Measurements from ENCODE around the gene CTNNAL1.
"Not testable (repeated sequence)": the region's sequence is repeated elsewhere in the genome, so short reads cannot be mapped to it uniquely, and the experiment has no call there.

The CTNNAL1 gene, protein sequence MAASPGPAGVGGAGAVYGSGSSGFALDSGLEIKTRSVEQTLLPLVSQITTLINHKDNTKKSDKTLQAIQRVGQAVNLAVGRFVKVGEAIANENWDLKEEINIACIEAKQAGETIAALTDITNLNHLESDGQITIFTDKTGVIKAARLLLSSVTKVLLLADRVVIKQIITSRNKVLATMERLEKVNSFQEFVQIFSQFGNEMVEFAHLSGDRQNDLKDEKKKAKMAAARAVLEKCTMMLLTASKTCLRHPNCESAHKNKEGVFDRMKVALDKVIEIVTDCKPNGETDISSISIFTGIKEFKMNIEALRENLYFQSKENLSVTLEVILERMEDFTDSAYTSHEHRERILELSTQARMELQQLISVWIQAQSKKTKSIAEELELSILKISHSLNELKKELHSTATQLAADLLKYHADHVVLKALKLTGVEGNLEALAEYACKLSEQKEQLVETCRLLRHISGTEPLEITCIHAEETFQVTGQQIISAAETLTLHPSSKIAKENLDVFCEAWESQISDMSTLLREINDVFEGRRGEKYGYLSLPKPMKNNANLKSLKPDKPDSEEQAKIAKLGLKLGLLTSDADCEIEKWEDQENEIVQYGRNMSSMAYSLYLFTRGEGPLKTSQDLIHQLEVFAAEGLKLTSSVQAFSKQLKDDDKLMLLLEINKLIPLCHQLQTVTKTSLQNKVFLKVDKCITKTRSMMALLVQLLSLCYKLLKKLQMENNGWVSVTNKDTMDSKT

DNA sequence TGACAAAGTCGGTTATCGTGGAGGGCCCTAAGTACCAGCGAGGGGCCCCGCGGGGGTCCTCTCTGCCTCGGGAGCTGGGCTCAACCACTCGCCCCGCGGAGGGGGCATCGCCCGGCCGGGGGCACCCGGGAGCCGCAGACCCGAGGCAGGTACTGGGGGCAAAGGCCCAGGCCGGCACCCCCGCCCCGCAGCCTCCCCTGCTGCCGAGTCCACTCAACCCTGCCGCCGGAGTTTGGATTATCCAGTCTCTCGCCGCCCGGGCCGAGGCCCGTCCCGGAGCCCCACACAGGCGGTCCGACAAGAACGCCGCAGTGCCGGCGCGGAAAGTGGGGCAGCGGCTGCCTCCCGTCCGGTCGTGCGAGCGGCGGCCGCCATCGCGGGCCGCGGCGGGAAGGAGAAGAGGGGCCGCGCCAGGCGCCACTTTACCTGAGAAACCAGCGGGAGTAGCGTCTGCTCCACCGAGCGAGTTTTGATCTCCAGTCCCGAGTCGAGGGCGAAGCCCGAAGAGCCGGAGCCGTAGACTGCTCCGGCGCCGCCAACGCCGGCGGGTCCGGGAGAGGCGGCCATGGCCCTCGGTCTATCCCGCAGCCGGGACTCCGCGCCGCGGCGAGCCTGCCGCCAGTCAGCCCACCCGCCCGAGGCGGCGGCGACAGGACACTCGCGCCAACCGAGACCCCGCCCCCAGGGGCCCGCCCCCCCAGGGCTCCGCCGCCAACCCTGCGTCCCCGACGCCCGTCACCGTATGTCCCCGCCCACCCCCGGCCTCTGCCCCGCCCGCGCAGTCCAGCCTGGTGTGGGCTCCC is at the start of gene CTNNAL1:
CTNNAL1 (minus strand) TSS at position 624 of the 803 bp plus-strand sequence; CDS start at position 567, 57 bp downstream.
- Histone ChIP-seq H3K4me3 (peak within 1 kb of the TSS; percentile 80 to 95 (median 90)), H3K27ac (peak within 1 kb of the TSS; percentile 6 to 89 (median 85); a peak in 21 of 22 replicates), H4K20me1 (peaks cover 0 to 25% (median 3%) of the 10 kb centered on the region in 11 experiments; a peak in 5 of 22 replicates), H3K27me3 (0 out of 22 replicates have a peak, but pooled peaks cover 0 to 8% (median 0%) of the 10 kb centered on the region in 11 experiments), H3K4me2 (peak within 1 kb of the TSS; percentile 86 to 100 (median 97)), H3K9ac (peak within 1 kb of the TSS; percentile 82 to 96 (median 91)), H3K36me3 (peaks cover 0 to 15% (median 0%) of the 10 kb centered on the region in 11 experiments; a peak in 3 of 22 replicates), H3K4me1 (peaks cover 52 to 70% (median 67%) of the 10 kb centered on the region in 10 experiments), H3K9me3 (replicated peaks in 1 of 11) (no peaks in the 10 kb centered on the region)
- no peak for TF ChIP-seq Cebpa-rat (IDR thresholded peaks at IDR 0.05)

DNA sequence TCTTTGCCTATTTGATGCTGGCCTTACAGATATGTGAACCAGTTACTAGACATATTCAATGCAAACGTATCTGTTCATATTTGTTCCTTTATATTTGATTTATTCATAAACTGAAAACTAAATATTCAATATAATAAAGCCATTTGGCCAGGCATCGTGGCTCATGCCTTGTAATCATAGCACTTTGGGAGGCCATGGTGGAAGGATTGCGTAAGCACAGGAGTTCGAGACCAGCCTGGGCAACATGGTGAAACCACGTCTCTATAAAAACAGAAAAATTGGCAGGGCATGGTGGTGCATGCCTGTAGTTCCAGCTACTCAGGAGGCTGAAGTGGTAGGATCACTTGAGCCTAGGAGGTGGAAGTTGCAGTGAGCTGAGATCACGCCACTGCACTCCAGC is 49.2 kb upstream of the CTNNAL1 start:
- Histone ChIP-seq H3K4me2 (no peak overlapping the region), H4K20me1 (peaks cover 0 to 7% (median 0%) of the 10 kb centered on the region in 11 experiments; a peak in 2 of 22 replicates), H3K27ac (no peak overlapping the region), H3K27me3 (no peaks in the 10 kb centered on the region), H3K36me3 (peaks cover 75 to 100% (median 99%) of the 10 kb centered on the region in 11 experiments), H3K4me3 (no peak overlapping the region), H3K9ac (no peak overlapping the region), H3K9me3 (replicated peaks in 1 of 11) (no peaks in the 10 kb centered on the region), H3K4me1 (peaks cover 0 to 6% (median 0%) of the 10 kb centered on the region in 10 experiments; a peak in 2 of 20 replicates)
- TF ChIP-seq Cebpa-rat (IDR thresholded peaks at IDR 0.05) = peak in 6 of 11 experiments; percentile 21 to 73 (median 61); a peak in 9 of 22 replicates

DNA sequence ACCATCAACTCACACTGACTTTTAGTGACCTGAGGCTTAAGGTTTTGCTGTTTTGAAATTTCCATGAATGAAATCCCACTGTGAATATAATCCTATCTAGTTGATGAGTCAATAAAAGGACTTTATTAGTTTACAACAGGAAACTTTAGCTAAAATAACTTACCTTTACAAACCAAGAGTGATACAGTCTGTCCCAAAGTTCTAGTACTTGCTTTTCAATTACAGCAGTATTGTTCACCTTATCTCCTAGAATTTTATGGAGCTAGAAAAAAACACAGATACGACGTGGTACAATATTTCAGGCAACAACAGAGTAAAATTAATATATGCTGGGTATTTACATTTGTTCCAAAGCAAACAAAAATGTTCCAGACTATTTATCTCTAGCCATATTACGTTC is 46.9 kb upstream of the CTNNAL1 start:
- no peaks in the 10 kb centered on the region for H3K27me3 ChIP-seq
- TF ChIP-seq Cebpa-rat (IDR thresholded peaks at IDR 0.05) = no peak

DNA sequence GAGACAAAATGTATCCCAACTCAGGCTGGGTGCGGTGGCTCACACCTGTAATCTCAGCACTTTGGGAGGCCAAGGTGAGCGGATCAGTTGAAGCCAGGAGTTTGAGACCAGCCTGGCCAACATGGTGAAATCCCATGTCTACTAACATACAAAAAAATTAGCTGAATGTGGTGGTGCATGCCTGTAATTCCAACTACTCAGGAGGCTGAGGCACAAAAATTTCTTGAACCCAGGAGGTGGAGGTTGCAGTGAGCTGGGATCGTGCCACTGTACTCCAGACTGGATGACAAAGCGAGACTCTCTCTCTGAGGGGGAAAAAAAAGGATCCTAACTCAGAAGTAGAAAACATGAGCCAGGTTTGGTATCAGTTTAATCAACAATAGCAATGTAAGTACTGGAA is 39.8 kb upstream of the CTNNAL1 start:
- H3K4me2 ChIP-seq; H3K4me3 ChIP-seq; H3K4me1 ChIP-seq; H4K20me1 ChIP-seq; H3K27me3 ChIP-seq; H3K9me3 ChIP-seq (replicated peaks in 1 of 11); H3K27ac ChIP-seq; H3K9ac ChIP-seq: not testable (repeated sequence)
- H3K36me3 ChIP-seq = peaks cover 91 to 100% (median 99%) of the 10 kb centered on the region in 11 experiments

More for the DNA sequence above, 46.9 kb upstream of the CTNNAL1 start:
- H3K9me3 ChIP-seq (replicated peaks in 1 of 11) = no peaks in the 10 kb centered on the region
- no peak overlapping the region for H3K9ac ChIP-seq
- H3K4me2 ChIP-seq = no peak overlapping the region
- H3K4me3 ChIP-seq = no peak overlapping the region
- peaks cover 0 to 7% (median 0%) of the 10 kb centered on the region in 11 experiments; a peak in 2 of 22 replicates for H4K20me1 ChIP-seq
- peaks cover 76 to 100% (median 100%) of the 10 kb centered on the region in 11 experiments for H3K36me3 ChIP-seq
- no peak overlapping the region for H3K27ac ChIP-seq
- H3K4me1 ChIP-seq = peaks cover 0 to 6% (median 0%) of the 10 kb centered on the region in 10 experiments; a peak in 2 of 20 replicates

DNA sequence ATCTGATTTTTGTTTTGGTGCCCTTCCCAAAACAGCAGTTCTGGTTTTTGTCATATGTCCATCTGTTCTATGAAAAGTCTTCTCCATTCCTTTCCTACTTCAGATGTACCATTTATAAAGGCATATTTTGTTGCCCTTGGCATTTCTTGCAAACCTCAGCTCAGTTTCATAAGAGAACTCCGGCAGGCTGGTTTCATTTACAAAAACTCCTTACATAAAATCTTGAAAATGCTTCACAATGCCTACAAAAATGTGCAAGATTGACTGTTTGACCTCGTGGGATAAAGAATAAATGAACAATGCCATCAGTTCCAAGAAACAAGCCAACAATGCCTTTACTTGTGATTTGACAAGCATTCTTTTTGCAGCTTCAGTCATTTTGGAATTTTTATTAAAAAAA is 39.1 kb upstream of the CTNNAL1 start:
- peaks cover 91 to 100% (median 99%) of the 10 kb centered on the region in 11 experiments for H3K36me3 ChIP-seq
- H4K20me1 ChIP-seq = peaks cover 0 to 6% (median 0%) of the 10 kb centered on the region in 11 experiments; a peak in 3 of 22 replicates
- peaks cover 0 to 9% (median 0%) of the 10 kb centered on the region in 10 experiments; a peak in 1 of 20 replicates for H3K4me1 ChIP-seq
- H3K4me2 ChIP-seq = no peak overlapping the region
- H3K4me3 ChIP-seq = no peak overlapping the region
- no peaks in the 10 kb centered on the region for H3K9me3 ChIP-seq (replicated peaks in 1 of 11)
- H3K27ac ChIP-seq = no peak overlapping the region
- H3K9ac ChIP-seq = no peak overlapping the region
- H3K27me3 ChIP-seq = no peaks in the 10 kb centered on the region
- TF ChIP-seq Cebpa-rat (IDR thresholded peaks at IDR 0.05) = no peak

DNA sequence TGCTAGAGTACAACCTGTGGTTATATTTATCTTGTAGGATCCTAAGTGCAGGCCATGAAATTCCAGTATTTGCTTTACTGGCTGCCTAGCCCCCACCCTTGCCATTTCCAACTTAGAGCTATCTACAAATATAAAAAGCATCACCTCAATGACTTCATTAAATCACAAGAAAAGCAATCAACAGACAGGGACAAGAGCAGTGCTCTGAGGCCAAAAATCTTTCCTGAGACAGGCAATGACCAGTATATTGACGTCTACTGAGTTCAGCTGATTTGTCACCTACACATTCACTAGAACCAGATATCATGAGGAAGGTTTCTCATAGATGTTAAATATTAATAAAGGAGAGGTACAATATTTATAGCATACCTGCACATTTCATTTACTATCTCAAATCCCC is 38.4 kb upstream of the CTNNAL1 start:
- H3K27ac ChIP-seq = no peak overlapping the region
- H3K4me1 ChIP-seq = peaks cover 0 to 9% (median 0%) of the 10 kb centered on the region in 10 experiments; a peak in 1 of 20 replicates
- no peak for TF ChIP-seq Cebpa-rat (IDR thresholded peaks at IDR 0.05)
- no peak overlapping the region for H3K9ac ChIP-seq
- H3K4me3 ChIP-seq = no peak overlapping the region
- H4K20me1 ChIP-seq = peaks cover 0 to 6% (median 0%) of the 10 kb centered on the region in 11 experiments; a peak in 3 of 22 replicates
- H3K9me3 ChIP-seq (replicated peaks in 1 of 11) = no peaks in the 10 kb centered on the region
- peaks cover 89 to 100% (median 99%) of the 10 kb centered on the region in 11 experiments for H3K36me3 ChIP-seq
- H3K27me3 ChIP-seq = no peaks in the 10 kb centered on the region
- H3K4me2 ChIP-seq = no peak overlapping the region

DNA sequence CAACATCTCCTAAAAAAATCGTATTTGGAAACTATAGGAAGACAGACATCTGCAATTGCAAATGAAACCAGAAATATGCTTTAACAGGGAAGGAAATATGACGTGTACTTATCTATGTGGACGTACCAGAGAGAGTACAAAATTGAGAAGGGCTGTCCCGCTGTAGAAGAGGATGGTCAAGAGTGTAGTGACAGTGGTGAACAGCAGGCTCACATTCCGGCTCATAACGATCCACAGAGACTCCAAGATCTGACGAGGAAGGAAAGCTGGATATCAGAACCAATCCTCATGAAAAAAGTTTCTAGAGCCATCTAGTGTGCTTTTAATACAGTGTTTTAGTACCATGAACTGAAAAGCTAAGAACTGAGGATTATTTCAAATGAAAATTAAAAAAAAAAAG is 37.1 kb upstream of the CTNNAL1 start:
- H3K36me3 ChIP-seq = peaks cover 90 to 100% (median 99%) of the 10 kb centered on the region in 11 experiments
- no peak for TF ChIP-seq Cebpa-rat (IDR thresholded peaks at IDR 0.05)

DNA sequence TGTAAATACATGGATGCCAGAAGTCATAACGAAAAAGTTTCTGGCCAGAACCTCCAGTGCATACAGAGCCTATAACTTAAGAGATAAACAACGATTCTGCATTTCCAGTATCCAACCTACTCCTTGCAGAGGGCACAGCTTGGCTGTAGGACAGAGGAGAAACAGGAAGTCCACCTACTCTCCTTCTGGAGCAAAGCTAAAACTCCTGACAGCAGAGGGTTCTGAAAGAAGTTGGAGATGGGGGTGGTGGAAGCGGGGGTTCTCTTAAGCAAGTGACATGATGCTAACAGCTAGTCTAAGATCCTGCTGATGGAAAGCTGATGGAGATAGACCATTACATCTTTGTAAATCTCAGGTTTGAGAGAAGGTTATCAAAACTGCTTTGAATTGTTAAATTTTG is 35.5 kb upstream of the CTNNAL1 start:
- Histone ChIP-seq H3K4me3 (no peak overlapping the region), H3K4me1 (peaks cover 0 to 9% (median 0%) of the 10 kb centered on the region in 10 experiments; a peak in 1 of 20 replicates), H3K27me3 (no peaks in the 10 kb centered on the region), H4K20me1 (peaks cover 0 to 6% (median 0%) of the 10 kb centered on the region in 11 experiments; a peak in 3 of 22 replicates), H3K9ac (no peak overlapping the region), H3K9me3 (replicated peaks in 1 of 11) (peaks cover 0 to 1% (median 0%) of the 10 kb centered on the region in 11 experiments; a peak in 1 of 22 replicates), H3K36me3 (peaks cover 92 to 100% (median 99%) of the 10 kb centered on the region in 11 experiments), H3K27ac (no peak overlapping the region), H3K4me2 (no peak overlapping the region)
- TF ChIP-seq Cebpa-rat (IDR thresholded peaks at IDR 0.05) = no peak

More for the DNA sequence above, 37.1 kb upstream of the CTNNAL1 start:
- H4K20me1 ChIP-seq = peaks cover 0 to 6% (median 0%) of the 10 kb centered on the region in 11 experiments; a peak in 3 of 22 replicates
- H3K27ac ChIP-seq = no peak overlapping the region
- H3K27me3 ChIP-seq = no peaks in the 10 kb centered on the region
- no peaks in the 10 kb centered on the region for H3K9me3 ChIP-seq (replicated peaks in 1 of 11)
- no peak overlapping the region for H3K9ac ChIP-seq
- peaks cover 0 to 9% (median 0%) of the 10 kb centered on the region in 10 experiments; a peak in 1 of 20 replicates for H3K4me1 ChIP-seq
- H3K4me3 ChIP-seq = no peak overlapping the region
- no peak overlapping the region for H3K4me2 ChIP-seq

Data from BLaER1 treated with 17β-estradiol and CSF1 and Interleukin-3, amounts not matched to agents 10 nM and 100 nM (cell line).